Subcutaneous abdominal adipose tissue (tissue), 5 donors: ENCODE data around the gene NKAIN2.

Source experiments
- H3K27ac ChIP-seq: one replicate; pipeline ENCODE4 v1.7.0; 2013; ENCODE audit warnings: low read depth, mild to moderate bottlenecking, inconsistent platforms, low read length, moderate library complexity
- H3K27me3 ChIP-seq, 5 donors: one replicate each; pipeline ENCODE4 v1.7.0; 2013; ENCODE audit warnings: low read length in 5 of 5, inconsistent platforms in 1 of 5; ENCODE audit not compliant: control insufficient read depth in 5 of 5, insufficient read depth in 4 of 5
- H3K36me3 ChIP-seq, 5 donors: one replicate each; pipeline ENCODE4 v1.7.0; 2013; ENCODE audit warnings: low read length in 5 of 5; ENCODE audit not compliant: control insufficient read depth in 5 of 5, insufficient read depth in 5 of 5
- H3K4me1 ChIP-seq, 5 donors: one replicate each; pipeline ENCODE4 v1.7.0; 2013; ENCODE audit warnings: low read length in 5 of 5, mild to moderate bottlenecking in 3 of 5, moderate library complexity in 1 of 5; ENCODE audit not compliant: control insufficient read depth in 5 of 5, insufficient read depth in 5 of 5
- H3K4me3 ChIP-seq, 5 donors: one replicate each; pipeline ENCODE4 v1.7.0; 2013; ENCODE audit warnings: low read length in 5 of 5, low read depth in 1 of 5
- H3K9ac ChIP-seq, 5 donors: one replicate each; pipeline ENCODE4 v1.7.0; 2013; ENCODE audit warnings: low read length in 5 of 5, mild to moderate bottlenecking in 4 of 5, moderate library complexity in 3 of 5
- H3K9me3 ChIP-seq, 5 donors: one replicate each; pipeline ENCODE4 v1.7.0; 2013; ENCODE audit warnings: low read length in 5 of 5; ENCODE audit not compliant: control insufficient read depth in 5 of 5
- donor health status: healthy.
- donor health status: healthy.
- donor health status: healthy.
- donor health status: healthy.
- donor health status: healthy.

Gene NKAIN2

GRCh38 chr6:123830120-123830519, 26.5 kb downstream of the NKAIN2 start:
- no peak overlapping the region for H3K27ac ChIP-seq
- H3K9me3 ChIP-seq: no peaks in the 10 kb centered on the region
- no peak overlapping the region for H3K9ac ChIP-seq
- H3K27me3 ChIP-seq: no peaks in the 10 kb centered on the region
- H3K36me3 ChIP-seq: no peaks in the 10 kb centered on the region
- H3K4me3 ChIP-seq: no peak overlapping the region
- H3K4me1 ChIP-seq: no peaks in the 10 kb centered on the region

DNA sequence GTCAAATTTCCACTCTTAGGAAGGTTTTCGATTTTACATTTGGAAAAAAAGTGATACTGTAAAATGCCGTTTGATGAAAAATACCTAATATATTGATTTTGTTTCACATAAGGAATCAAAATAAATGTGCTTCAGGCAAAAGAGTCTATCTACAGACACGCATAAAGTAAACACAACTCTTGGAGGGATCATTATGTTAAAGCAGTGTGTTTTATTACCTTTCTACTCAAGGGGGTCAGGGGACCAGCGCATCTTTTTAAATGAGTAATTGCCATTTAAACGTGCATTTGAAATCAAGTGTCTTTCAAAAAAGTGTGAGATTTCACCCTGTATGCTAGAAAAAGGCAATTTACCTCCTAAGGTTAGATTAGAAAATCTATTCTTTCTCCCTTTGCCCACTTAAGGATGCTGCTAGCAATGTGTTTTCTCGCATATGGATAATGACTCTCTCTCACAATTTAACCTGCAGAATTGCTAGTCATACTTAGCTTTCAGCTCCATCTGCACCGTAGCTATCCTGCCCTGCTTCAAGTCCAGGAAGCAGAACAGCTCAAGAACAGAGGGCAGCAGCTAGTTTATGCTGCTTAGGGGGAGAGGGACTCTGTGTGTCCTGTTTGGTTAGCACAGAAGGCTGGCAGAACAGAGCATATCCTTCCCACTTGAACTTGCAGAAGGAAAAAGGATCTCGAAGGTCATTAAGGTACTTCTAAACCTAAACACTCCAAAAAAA, 35.0 kb downstream of the NKAIN2 start:
- Histone ChIP-seq H3K27ac (no peak overlapping the region), H3K9me3 (no peaks in the 10 kb centered on the region), H3K4me1 (no peaks in the 10 kb centered on the region), H3K9ac (no peak overlapping the region), H3K36me3 (no peaks in the 10 kb centered on the region), H3K27me3 (no peaks in the 10 kb centered on the region), H3K4me3 (no peak overlapping the region)

DNA sequence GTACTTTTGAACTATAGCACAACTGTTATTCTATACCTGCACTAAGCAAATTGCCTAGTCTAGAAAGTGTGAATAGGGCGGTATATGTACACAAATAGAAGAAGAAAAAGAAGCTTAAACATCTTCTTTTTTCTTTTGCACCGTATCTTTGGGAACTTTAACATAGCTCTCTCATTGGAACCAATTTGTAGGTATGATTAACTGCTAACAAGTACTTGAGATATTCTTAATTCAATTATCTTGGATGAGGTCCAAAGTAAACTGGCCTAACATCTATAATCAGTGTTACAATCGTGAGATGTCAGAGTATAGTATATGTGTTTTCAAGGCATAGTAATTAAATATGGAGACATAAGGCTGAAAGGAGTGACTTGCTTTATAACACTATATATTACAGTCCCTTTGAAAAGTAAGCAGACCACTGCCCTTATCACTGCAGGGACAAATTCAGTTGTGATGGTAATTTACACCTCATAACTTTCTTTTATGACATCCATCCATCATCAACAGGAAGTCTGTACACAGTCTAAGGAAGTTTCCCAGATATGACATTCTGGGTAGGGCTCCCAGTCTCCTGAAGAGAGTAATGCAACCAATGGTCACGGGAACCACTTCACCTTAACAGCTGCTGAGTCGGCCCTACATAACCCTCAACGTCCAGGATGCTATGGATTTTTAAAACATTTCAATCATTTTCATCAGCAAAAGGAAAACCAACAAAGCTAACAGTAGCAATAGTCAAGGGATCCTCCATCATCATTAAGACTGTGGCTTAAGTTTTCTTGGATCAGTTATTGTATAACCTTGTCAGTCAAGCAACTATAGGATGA, 37.6 kb downstream of the NKAIN2 start:
- no peaks in the 10 kb centered on the region for H3K27me3 ChIP-seq
- H3K36me3 ChIP-seq: no peaks in the 10 kb centered on the region
- no peaks in the 10 kb centered on the region for H3K9me3 ChIP-seq
- no peak overlapping the region for H3K27ac ChIP-seq
- H3K4me1 ChIP-seq: no peaks in the 10 kb centered on the region
- no peak overlapping the region for H3K4me3 ChIP-seq
- H3K9ac ChIP-seq: no peak overlapping the region

DNA sequence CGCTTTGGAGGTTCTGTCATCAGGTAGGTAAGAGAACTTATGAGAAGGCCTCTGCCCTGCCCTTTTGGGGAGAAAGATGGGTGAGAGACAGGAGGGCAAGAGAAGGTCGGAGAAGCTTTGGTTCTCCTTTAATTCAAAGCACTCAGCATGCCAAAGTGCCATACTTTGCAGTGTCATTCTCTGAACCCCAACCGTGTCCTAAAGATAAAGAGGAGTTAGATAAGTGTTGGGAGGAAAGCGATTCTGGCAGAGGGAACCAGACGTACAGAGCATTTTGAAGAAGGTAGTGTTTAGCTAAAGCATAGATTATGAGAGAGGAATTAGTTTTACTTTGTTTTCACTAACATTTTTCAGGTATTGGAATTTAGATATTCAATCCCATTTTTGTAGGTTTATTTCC, 40.3 kb downstream of the NKAIN2 start:
- H3K9ac ChIP-seq: no peak overlapping the region
- no peak overlapping the region for H3K27ac ChIP-seq
- H3K27me3 ChIP-seq: no peaks in the 10 kb centered on the region
- no peaks in the 10 kb centered on the region for H3K36me3 ChIP-seq
- H3K9me3 ChIP-seq: no peaks in the 10 kb centered on the region
- no peak overlapping the region for H3K4me3 ChIP-seq
- no peaks in the 10 kb centered on the region for H3K4me1 ChIP-seq

- no peaks in the 10 kb centered on the region for H3K36me3 ChIP-seq
- H3K9me3 ChIP-seq: no peaks in the 10 kb centered on the region
- no peak overlapping the region for H3K9ac ChIP-seq
- H3K4me3 ChIP-seq: no peak overlapping the region
- no peaks in the 10 kb centered on the region for H3K4me1 ChIP-seq
- H3K27ac ChIP-seq: no peak overlapping the region
- no peaks in the 10 kb centered on the region for H3K27me3 ChIP-seq
Measured at GRCh38 chr6:123848347-123848746, 44.7 kb downstream of the NKAIN2 start.

GRCh38 chr6:123849406-123849805, 45.7 kb downstream of the NKAIN2 start:
- H3K4me3 ChIP-seq: no peak overlapping the region
- no peaks in the 10 kb centered on the region for H3K36me3 ChIP-seq
- no peak overlapping the region for H3K27ac ChIP-seq
- no peaks in the 10 kb centered on the region for H3K27me3 ChIP-seq
- H3K9me3 ChIP-seq: no peaks in the 10 kb centered on the region
- no peak overlapping the region for H3K9ac ChIP-seq
- no peaks in the 10 kb centered on the region for H3K4me1 ChIP-seq

DNA sequence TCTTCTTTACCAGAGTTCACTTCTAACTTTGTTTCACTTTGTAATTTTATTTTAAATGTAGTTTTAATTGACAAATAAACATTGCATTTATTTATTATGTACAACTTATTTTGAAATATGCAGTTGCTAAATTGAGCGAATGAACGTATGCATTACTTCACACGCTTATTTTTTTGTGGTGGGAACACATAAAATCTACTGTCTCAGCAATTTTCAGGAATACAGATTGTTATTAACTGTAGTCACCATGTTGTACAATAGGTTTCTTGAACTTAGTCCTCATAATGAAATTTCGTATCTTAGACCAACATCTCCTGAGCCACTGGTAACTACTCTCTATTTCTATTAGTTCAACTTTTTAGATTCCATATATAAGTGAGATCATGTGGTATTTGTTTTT, 46.9 kb downstream of the NKAIN2 start:
- Histone ChIP-seq H3K4me1 (no peaks in the 10 kb centered on the region), H3K9me3 (no peaks in the 10 kb centered on the region), H3K36me3 (no peaks in the 10 kb centered on the region), H3K27ac (no peak overlapping the region), H3K9ac (no peak overlapping the region), H3K27me3 (no peaks in the 10 kb centered on the region), H3K4me3 (no peak overlapping the region)

DNA sequence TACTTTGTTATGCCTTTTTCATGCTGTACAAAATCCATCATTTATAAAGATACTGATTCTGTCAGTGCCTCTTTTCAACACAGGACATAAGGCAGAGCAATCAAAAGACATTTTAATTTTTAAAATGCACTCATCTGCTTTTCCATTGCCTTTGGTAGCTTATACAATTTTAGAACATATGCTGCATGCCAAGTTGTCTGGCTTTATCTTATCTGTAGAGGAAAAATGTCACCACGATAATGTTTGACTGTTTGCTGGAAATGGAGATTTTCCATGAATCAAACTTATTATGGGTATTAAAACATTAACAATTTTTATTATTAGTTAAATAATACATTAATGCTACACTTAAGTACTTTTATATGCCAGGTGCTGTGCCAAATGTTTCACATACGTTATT, 50.5 kb downstream of the NKAIN2 start:
- H3K9ac ChIP-seq: no peak overlapping the region
- H3K36me3 ChIP-seq: no peaks in the 10 kb centered on the region
- no peak overlapping the region for H3K27ac ChIP-seq
- no peaks in the 10 kb centered on the region for H3K4me1 ChIP-seq
- H3K9me3 ChIP-seq: no peaks in the 10 kb centered on the region
- no peaks in the 10 kb centered on the region for H3K27me3 ChIP-seq
- H3K4me3 ChIP-seq: no peak overlapping the region

DNA sequence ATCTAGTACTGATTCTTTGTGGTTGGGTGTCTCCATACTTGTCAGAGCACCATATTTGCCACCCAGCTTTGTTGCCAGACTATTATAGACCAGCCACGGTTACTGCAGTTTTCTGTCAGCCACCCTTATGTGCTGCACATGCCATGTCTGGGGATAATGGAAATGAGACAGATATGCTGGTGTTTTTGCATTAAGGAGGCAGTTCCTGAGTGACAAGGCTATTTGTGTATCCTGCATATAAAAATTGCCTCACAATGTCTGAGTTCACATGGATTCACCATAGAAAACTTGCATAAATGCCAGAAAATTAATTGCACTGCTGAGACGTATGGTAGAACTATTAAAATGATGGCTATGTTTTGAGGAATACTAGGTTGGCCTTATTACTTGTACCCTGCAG, 51.8 kb downstream of the NKAIN2 start:
- Histone ChIP-seq H3K36me3 (no peaks in the 10 kb centered on the region), H3K9me3 (no peaks in the 10 kb centered on the region), H3K27me3 (no peaks in the 10 kb centered on the region), H3K27ac (no peak overlapping the region), H3K4me1 (no peaks in the 10 kb centered on the region), H3K9ac (no peak overlapping the region), H3K4me3 (no peak overlapping the region)

- Histone ChIP-seq H3K4me3 (no peak overlapping the region), H3K27me3 (no peaks in the 10 kb centered on the region), H3K36me3 (no peaks in the 10 kb centered on the region), H3K4me1 (no peaks in the 10 kb centered on the region), H3K27ac (no peak overlapping the region), H3K9me3 (no peaks in the 10 kb centered on the region), H3K9ac (no peak overlapping the region)
Measured at GRCh38 chr6:123859291-123859690, 55.6 kb downstream of the NKAIN2 start.
